ENCODE data around the gene LRRC8E.

The LRRC8E gene

GRCh38 chr19:7863157-7863970, 24.9 kb upstream of the LRRC8E start:
- H3K14ac ChIP-seq (ENCODE audit: low read length) = no peak overlapping the region
- WGBS (ENCODE audit: extremely low coverage, insufficient coverage, insufficient read length) = no CpG with 5 or more reads among the region's 83 CpGs
- H3K4me1 ChIP-seq (ENCODE audit: control insufficient read depth in 1 of 2, insufficient read depth in 2 of 2, low read length in 2 of 2) = peaks cover 0 to 12% of the 10 kb centered on the region in 2 experiments

GRCh38 chr19:7863971-7864689, 24.2 kb upstream of the LRRC8E start:
- Histone ChIP-seq H3K27me3 (ENCODE audit: insufficient read depth, low read length) (peaks cover 27% of the 10 kb centered on the region), H2AK5ac (ENCODE audit: low read length) (no peak overlapping the region), H3K4ac (ENCODE audit: low read depth, low read length) (no peak overlapping the region), H4K91ac (ENCODE audit: low read depth, low read length) (no peak overlapping the region), H3K23ac (ENCODE audit: low read length) (no peak overlapping the region), H3K27ac (ENCODE audit: low read depth, low read length) (no peak overlapping the region), H3K18ac (ENCODE audit: low read length) (no peak overlapping the region), H4K12ac (ENCODE audit: low read depth, low read length) (no peak overlapping the region), H3K4me2 (ENCODE audit: low read length) (no peak overlapping the region), H2BK120ac (ENCODE audit: insufficient read depth, low read length, poor library complexity) (no peak overlapping the region), H4K8ac (ENCODE audit: low read depth, low read length) (no peak overlapping the region), H3K14ac (ENCODE audit: low read length) (no peak overlapping the region), H2AFZ (ENCODE audit: insufficient read depth, low read length, poor library complexity) (no peak overlapping the region), H3K4me1 (ENCODE audit: control insufficient read depth in 1 of 2, insufficient read depth in 2 of 2, low read length in 2 of 2) (peaks cover 5 to 19% of the 10 kb centered on the region in 2 experiments), H3K36me3 (ENCODE audit: control insufficient read depth in 1 of 2, insufficient read depth in 2 of 2, low read length in 2 of 2) (no peaks in the 10 kb centered on the region), H3K79me1 (ENCODE audit: low read length) (no peaks in the 10 kb centered on the region), H3K9me3 (ENCODE audit: insufficient read depth, low read depth, low read length) (peaks cover 7% of the 10 kb centered on the region), H2BK12ac (ENCODE audit: low read length) (no peak overlapping the region), H3K9ac (ENCODE audit: low read length) (no peak overlapping the region), H3K79me2 (ENCODE audit: control insufficient read depth, insufficient read depth, low read length, poor library complexity) (no peaks in the 10 kb centered on the region), H2BK5ac (ENCODE audit: low read depth, low read length, poor library complexity) (no peak overlapping the region), H3K4me3 (ENCODE audit: low read depth, low read length) (no peak overlapping the region)
- no peak for DNase-seq
- no CpG with 5 or more reads among the region's 21 CpGs for WGBS (ENCODE audit: extremely low coverage, insufficient coverage, insufficient read length)

More at GRCh38 chr19:7863157-7863970, 24.9 kb upstream of the LRRC8E start:
- H3K27ac ChIP-seq (ENCODE audit: low read depth, low read length) = no peak overlapping the region
- H3K4me3 ChIP-seq (ENCODE audit: low read depth, low read length) = peak overlapping the region; percentile 47
- DNase-seq = no peak
- no peak overlapping the region for H4K12ac ChIP-seq (ENCODE audit: low read depth, low read length)
- peak overlapping the region; percentile 37 for H3K4me2 ChIP-seq (ENCODE audit: low read length)
- no peak overlapping the region for H2AK5ac ChIP-seq (ENCODE audit: low read length)
- peaks cover 7% of the 10 kb centered on the region for H3K9me3 ChIP-seq (ENCODE audit: insufficient read depth, low read depth, low read length)
- H4K91ac ChIP-seq (ENCODE audit: low read depth, low read length) = no peak overlapping the region
- H3K4ac ChIP-seq (ENCODE audit: low read depth, low read length) = no peak overlapping the region
- H2BK120ac ChIP-seq (ENCODE audit: insufficient read depth, low read length, poor library complexity) = no peak overlapping the region
- no peak overlapping the region for H2BK5ac ChIP-seq (ENCODE audit: low read depth, low read length, poor library complexity)
- H3K79me2 ChIP-seq (ENCODE audit: control insufficient read depth, insufficient read depth, low read length, poor library complexity) = no peaks in the 10 kb centered on the region
- H2AFZ ChIP-seq (ENCODE audit: insufficient read depth, low read length, poor library complexity) = no peak overlapping the region
- no peak overlapping the region for H3K23ac ChIP-seq (ENCODE audit: low read length)
- no peak overlapping the region for H3K18ac ChIP-seq (ENCODE audit: low read length)
- H3K9ac ChIP-seq (ENCODE audit: low read length) = no peak overlapping the region
- H3K36me3 ChIP-seq (ENCODE audit: control insufficient read depth in 1 of 2, insufficient read depth in 2 of 2, low read length in 2 of 2) = no peaks in the 10 kb centered on the region
- H2BK12ac ChIP-seq (ENCODE audit: low read length) = no peak overlapping the region
- no peaks in the 10 kb centered on the region for H3K79me1 ChIP-seq (ENCODE audit: low read length)
- no peak overlapping the region for H4K8ac ChIP-seq (ENCODE audit: low read depth, low read length)
- peaks cover 27% of the 10 kb centered on the region for H3K27me3 ChIP-seq (ENCODE audit: insufficient read depth, low read length)

DNA sequence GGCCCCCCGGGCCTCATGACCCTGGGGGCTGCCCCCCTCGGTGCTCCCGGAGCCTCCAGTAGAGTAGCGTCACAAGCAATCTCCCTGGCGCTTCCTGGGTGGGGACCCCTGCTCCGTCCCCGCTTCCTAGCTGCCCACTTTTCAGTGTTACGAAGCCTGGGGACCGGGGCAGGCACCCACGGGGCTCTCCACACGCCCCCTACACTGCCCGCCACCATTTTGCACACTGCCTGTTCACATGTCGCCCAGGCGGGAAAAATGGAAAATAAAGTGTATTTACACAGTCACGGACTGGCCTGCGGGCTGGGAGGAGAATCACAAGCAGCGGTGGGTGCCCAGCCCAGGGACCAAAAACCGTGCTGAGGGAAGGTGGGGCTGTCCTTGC, 23.6 kb upstream of the LRRC8E start:
- no peak for DNase-seq
- no CpG with 5 or more reads among the region's 18 CpGs for WGBS (ENCODE audit: extremely low coverage, insufficient coverage, insufficient read length)
- no peak overlapping the region for H3K23ac ChIP-seq (ENCODE audit: low read length)
- no peak overlapping the region for H2AFZ ChIP-seq (ENCODE audit: insufficient read depth, low read length, poor library complexity)
- peaks cover 10 to 24% of the 10 kb centered on the region in 2 experiments for H3K4me1 ChIP-seq (ENCODE audit: control insufficient read depth in 1 of 2, insufficient read depth in 2 of 2, low read length in 2 of 2)
- no peaks in the 10 kb centered on the region for H3K79me1 ChIP-seq (ENCODE audit: low read length)
- no peak overlapping the region for H3K9ac ChIP-seq (ENCODE audit: low read length)
- no peak overlapping the region for H4K12ac ChIP-seq (ENCODE audit: low read depth, low read length)
- H3K36me3 ChIP-seq (ENCODE audit: control insufficient read depth in 1 of 2, insufficient read depth in 2 of 2, low read length in 2 of 2) = no peaks in the 10 kb centered on the region
- H4K91ac ChIP-seq (ENCODE audit: low read depth, low read length) = no peak overlapping the region
- no peak overlapping the region for H2AK5ac ChIP-seq (ENCODE audit: low read length)
- no peak overlapping the region for H4K8ac ChIP-seq (ENCODE audit: low read depth, low read length)
- H2BK5ac ChIP-seq (ENCODE audit: low read depth, low read length, poor library complexity) = no peak overlapping the region
- no peaks in the 10 kb centered on the region for H3K79me2 ChIP-seq (ENCODE audit: control insufficient read depth, insufficient read depth, low read length, poor library complexity)
- H3K14ac ChIP-seq (ENCODE audit: low read length) = no peak overlapping the region
- H3K27ac ChIP-seq (ENCODE audit: low read depth, low read length) = no peak overlapping the region
- H3K9me3 ChIP-seq (ENCODE audit: insufficient read depth, low read depth, low read length) = peaks cover 10% of the 10 kb centered on the region
- H3K4ac ChIP-seq (ENCODE audit: low read depth, low read length) = no peak overlapping the region
- H2BK12ac ChIP-seq (ENCODE audit: low read length) = no peak overlapping the region
- H2BK120ac ChIP-seq (ENCODE audit: insufficient read depth, low read length, poor library complexity) = no peak overlapping the region
- H3K27me3 ChIP-seq (ENCODE audit: insufficient read depth, low read length) = peaks cover 27% of the 10 kb centered on the region
- H3K4me2 ChIP-seq (ENCODE audit: low read length) = no peak overlapping the region
- no peak overlapping the region for H3K4me3 ChIP-seq (ENCODE audit: low read depth, low read length)
- H3K18ac ChIP-seq (ENCODE audit: low read length) = no peak overlapping the region

GRCh38 chr19:7865262-7865911, 22.9 kb upstream of the LRRC8E start:
- WGBS (ENCODE audit: extremely low coverage, insufficient coverage, insufficient read length) = no CpG with 5 or more reads among the region's 10 CpGs
- no peak overlapping the region for H2AFZ ChIP-seq (ENCODE audit: insufficient read depth, low read length, poor library complexity)
- H3K4me3 ChIP-seq (ENCODE audit: low read depth, low read length) = no peak overlapping the region
- no peak overlapping the region for H4K8ac ChIP-seq (ENCODE audit: low read depth, low read length)
- H3K79me2 ChIP-seq (ENCODE audit: control insufficient read depth, insufficient read depth, low read length, poor library complexity) = no peaks in the 10 kb centered on the region
- no peaks in the 10 kb centered on the region for H3K79me1 ChIP-seq (ENCODE audit: low read length)
- no peak overlapping the region for H2BK12ac ChIP-seq (ENCODE audit: low read length)
- peaks cover 13 to 28% of the 10 kb centered on the region in 2 experiments for H3K4me1 ChIP-seq (ENCODE audit: control insufficient read depth in 1 of 2, insufficient read depth in 2 of 2, low read length in 2 of 2)
- H2BK5ac ChIP-seq (ENCODE audit: low read depth, low read length, poor library complexity) = no peak overlapping the region
- no peak overlapping the region for H4K91ac ChIP-seq (ENCODE audit: low read depth, low read length)
- no peak overlapping the region for H2AK5ac ChIP-seq (ENCODE audit: low read length)
- H4K12ac ChIP-seq (ENCODE audit: low read depth, low read length) = no peak overlapping the region
- H3K18ac ChIP-seq (ENCODE audit: low read length) = no peak overlapping the region
- H3K9ac ChIP-seq (ENCODE audit: low read length) = no peak overlapping the region
- no peak overlapping the region for H3K27ac ChIP-seq (ENCODE audit: low read depth, low read length)
- H2BK120ac ChIP-seq (ENCODE audit: insufficient read depth, low read length, poor library complexity) = no peak overlapping the region
- no peak overlapping the region for H3K14ac ChIP-seq (ENCODE audit: low read length)
- no peak overlapping the region for H3K4ac ChIP-seq (ENCODE audit: low read depth, low read length)
- peaks cover 11% of the 10 kb centered on the region for H3K9me3 ChIP-seq (ENCODE audit: insufficient read depth, low read depth, low read length)
- no peak overlapping the region for H3K23ac ChIP-seq (ENCODE audit: low read length)
- no peak overlapping the region for H3K4me2 ChIP-seq (ENCODE audit: low read length)
- no peaks in the 10 kb centered on the region for H3K36me3 ChIP-seq (ENCODE audit: control insufficient read depth in 1 of 2, insufficient read depth in 2 of 2, low read length in 2 of 2)
- DNase-seq = no peak
- H3K27me3 ChIP-seq (ENCODE audit: insufficient read depth, low read length) = peaks cover 27% of the 10 kb centered on the region

Measured in trophoblast cell (in vitro differentiated cells and primary cell).